WTC11 (cell line): ENCODE measurements around the gene TRAPPC4. TPM values are rescaled to one million over a fixed set of nuclear protein-coding genes. Genes with fewer than 3 reads are reported as not detected.
A peak's percentile ranks its signal among the peaks of the same experiment; 100 is the strongest.

Source experiments
- ATAC-seq: fragments of 200-7000 bp; cut with Tn5 transposase; 2 replicates; pipeline ENCODE4 v1.10.0; 2021; ENCODE audit warnings: mild to moderate bottlenecking, moderate library complexity
- CTCF ChIA-PET: fragments of 300-600 bp; sonication (Branson Sonifier 250); formaldehyde crosslinking; loops from one replicate; lab custom pipeline; 2021; ENCODE audit warnings: antibody characterized with exemption; lab: Charles Lee
- POLR2A ChIA-PET: fragments of 350-600 bp; sonication (Branson Sonifier 250); formaldehyde crosslinking; loops from one replicate; lab custom pipeline; 2021; ENCODE audit warnings: antibody characterized with exemption; lab: Charles Lee
- DNase-seq: peaks from one replicate; pipeline ENCODE4 v3.0.0; 2021; ENCODE audit warnings: low spot score
- H3K27ac Mint-ChIP-seq: 2 replicates; pipeline ENCODE4 v1.8.0; 2021; ENCODE audit warnings: mixed read lengths
- H3K27me3 Mint-ChIP-seq: 2 replicates; pipeline ENCODE4 v1.8.0; 2021; ENCODE audit warnings: low read depth, mild to moderate bottlenecking, moderate library complexity, mixed read lengths
- H3K36me3 Mint-ChIP-seq: 2 replicates; pipeline ENCODE4 v1.8.0; 2021; ENCODE audit warnings: mixed read lengths
- H3K4me1 Mint-ChIP-seq: 2 replicates; pipeline ENCODE4 v1.8.0; 2022; ENCODE audit warnings: mixed read lengths
- H3K4me3 Mint-ChIP-seq: 2 replicates; pipeline ENCODE4 v1.8.0; 2021; ENCODE audit warnings: mild to moderate bottlenecking, moderate library complexity, mixed read lengths
- H3K9me3 Mint-ChIP-seq: 2 replicates; pipeline ENCODE4 v1.8.0; 2021; ENCODE audit warnings: mixed read lengths
- AFF4 ChIP-seq: sonication (generic); formaldehyde crosslinking; IDR thresholded peaks from 2 replicates; pipeline ENCODE4 v1.8.1; 2023; ENCODE audit warnings: mild to moderate bottlenecking, missing genetic modification reagents, borderline replicate concordance
- EMX1 ChIP-seq: fragments of 250-450 bp; sonication (Bioruptor Pico); IDR thresholded peaks from 2 replicates; pipeline ENCODE4 v1.8.0; 2021; ENCODE audit warnings: mild to moderate bottlenecking
- ETV6 ChIP-seq: sonication (generic); formaldehyde crosslinking; IDR thresholded peaks from 2 replicates; pipeline ENCODE4 v1.8.1; 2022; ENCODE audit warnings: mild to moderate bottlenecking, missing genetic modification reagents
- FOXJ3 ChIP-seq: sonication (generic); formaldehyde crosslinking; IDR thresholded peaks from 2 replicates; pipeline ENCODE4 v1.9.0; 2021; ENCODE audit warnings: missing genetic modification reagents, mild to moderate bottlenecking, borderline replicate concordance
- IRF2 ChIP-seq: sonication (generic); formaldehyde crosslinking; IDR thresholded peaks from 2 replicates; pipeline ENCODE4 v1.8.0; 2022; ENCODE audit warnings: low read depth, missing genetic modification reagents, borderline replicate concordance
- NFE2L1 ChIP-seq: sonication (generic); formaldehyde crosslinking; IDR thresholded peaks from 2 replicates; pipeline ENCODE4 v1.8.1; 2023; ENCODE audit warnings: missing genetic modification reagents
- SMAD3 ChIP-seq: sonication (generic); formaldehyde crosslinking; IDR thresholded peaks from 2 replicates; pipeline ENCODE4 v1.8.0; 2022; ENCODE audit warnings: missing genetic modification reagents, mild to moderate bottlenecking, borderline replicate concordance
- ZNF138 ChIP-seq: sonication (generic); formaldehyde crosslinking; conservative IDR thresholded peaks from 2 replicates; pipeline ENCODE4 v1.8.1; 2022; ENCODE audit warnings: mild to moderate bottlenecking, moderate library complexity, missing genetic modification reagents
- ZNF425 ChIP-seq: fragments of 250-450 bp; sonication (Bioruptor Pico); conservative IDR thresholded peaks from 2 replicates; pipeline ENCODE4 v1.9.0; 2021; ENCODE audit warnings: mild to moderate bottlenecking
- ZSCAN18 ChIP-seq: fragments of 250-450 bp; sonication (Bioruptor Pico); IDR thresholded peaks from 2 replicates; pipeline ENCODE4 v2.1.2; 2022; ENCODE audit warnings: mild to moderate bottlenecking, moderate library complexity
- total RNA-seq: library from RNA; stranded (reverse); gene quantifications from 3 replicates; pipeline ENCODE4 v1.2.3, GENCODE V29; 2021
- TF ChIP-seq, protein P1 (sequence below): sonication (generic); formaldehyde crosslinking; IDR thresholded peaks from 2 replicates; pipeline ENCODE4 v1.8.1; 2022; ENCODE audit warnings: mild to moderate bottlenecking, moderate library complexity, missing genetic modification reagents
- TF ChIP-seq, protein P2 (sequence below): sonication (generic); formaldehyde crosslinking; IDR thresholded peaks from 2 replicates; pipeline ENCODE4 v1.8.1; 2022; ENCODE audit warnings: low read depth, missing genetic modification reagents, borderline replicate concordance
- TF ChIP-seq, protein P3 (sequence below): fragments of 250-450 bp; sonication (Bioruptor Pico); IDR thresholded peaks from 2 replicates; pipeline ENCODE4 v1.9.0; 2021; ENCODE audit warnings: mild to moderate bottlenecking, borderline replicate concordance
- TF ChIP-seq, protein P4 (sequence below): sonication (generic); formaldehyde crosslinking; IDR thresholded peaks from 2 replicates; pipeline ENCODE4 v1.8.0; 2022; ENCODE audit warnings: mild to moderate bottlenecking, missing genetic modification reagents
- TF ChIP-seq, protein P5 (sequence below): fragments of 250-450 bp; sonication (Bioruptor Pico); IDR thresholded peaks from 2 replicates; pipeline ENCODE4 v1.9.0; 2021; ENCODE audit warnings: mild to moderate bottlenecking

The TRAPPC4 gene
- total RNA-seq, 1 experiment from 2014 or later, result 75.7 TPM

DNA sequence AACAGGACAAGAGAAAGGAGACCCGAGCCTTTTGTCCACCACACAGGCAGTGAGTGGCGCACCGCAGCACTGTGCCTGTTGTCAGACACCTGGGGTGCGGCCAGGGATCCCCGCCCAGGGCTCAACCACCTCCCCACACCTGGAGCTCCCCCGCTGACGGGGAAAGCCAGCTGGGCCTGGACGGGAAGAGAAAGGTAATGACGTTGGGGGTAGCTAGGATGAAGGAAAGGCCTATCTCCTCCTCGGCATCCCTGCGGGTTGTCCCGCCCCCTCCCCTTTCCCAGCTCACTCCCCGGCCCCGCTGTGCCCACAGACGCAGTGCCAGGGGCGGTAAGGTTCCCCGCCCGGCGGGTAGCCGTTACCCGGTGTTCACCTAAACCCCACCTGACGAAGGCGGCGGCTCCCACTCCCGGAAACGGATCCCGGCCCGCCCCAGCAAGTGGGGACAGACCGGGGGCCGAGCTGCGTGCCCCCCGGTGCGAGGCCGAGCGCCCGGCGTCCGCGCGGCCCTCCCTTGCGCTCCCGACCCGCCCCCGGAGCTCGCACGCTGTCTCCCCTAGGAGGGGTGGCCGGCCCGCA lies 37.9 kb downstream of the TRAPPC4 start:
- no peaks in the 10 kb centered on the region for H3K27me3 Mint-ChIP-seq
- no peaks in the 10 kb centered on the region for H3K9me3 Mint-ChIP-seq
- DNase-seq (peak; percentile 55), ATAC-seq (peak; percentile 0; the same call in 1 of the 2 replicates)
- H3K4me1 Mint-ChIP-seq, result peaks cover 17% of the 10 kb centered on the region
- H3K27ac Mint-ChIP-seq, result peak overlapping the region; percentile 88
- ChIA-PET POLR2A (interaction anchor here (0.6 to 2.6 kb wide), 9 partner anchors 9 to 145 kb away, joined by 3 to 20 read pairs (median 5); partner anchors contain the start of genes CENATAC, DPAGT1, HMBS and NLRX1), CTCF (interaction anchor here (0.6 to 3.0 kb wide), 9 partner anchors 9 to 315 kb away, joined by 3 to 14 read pairs (median 4); partner anchors contain the start of genes CBL, CENATAC and VPS11)
- H3K4me3 Mint-ChIP-seq, result peak overlapping the region; percentile 89
- H3K36me3 Mint-ChIP-seq, result peaks cover 45% of the 10 kb centered on the region
- TF ChIP-seq ZNF425 (CRISPR knock-in tag) (no peak), NFE2L1 (CRISPR knock-in tag) (no peak), EMX1 (CRISPR knock-in tag) (no peak), IRF2 (CRISPR knock-in tag) (no peak), ETV6 (CRISPR knock-in tag) (no peak; the same call in 1 of the 2 replicates), ZSCAN18 (CRISPR knock-in tag) (no peak), ZNF138 (CRISPR knock-in tag) (no peak), SMAD3 (CRISPR knock-in tag) (no peak), FOXJ3 (CRISPR knock-in tag) (no peak), AFF4 (CRISPR knock-in tag) (no peak)
- TF ChIP-seq, protein P1, sequence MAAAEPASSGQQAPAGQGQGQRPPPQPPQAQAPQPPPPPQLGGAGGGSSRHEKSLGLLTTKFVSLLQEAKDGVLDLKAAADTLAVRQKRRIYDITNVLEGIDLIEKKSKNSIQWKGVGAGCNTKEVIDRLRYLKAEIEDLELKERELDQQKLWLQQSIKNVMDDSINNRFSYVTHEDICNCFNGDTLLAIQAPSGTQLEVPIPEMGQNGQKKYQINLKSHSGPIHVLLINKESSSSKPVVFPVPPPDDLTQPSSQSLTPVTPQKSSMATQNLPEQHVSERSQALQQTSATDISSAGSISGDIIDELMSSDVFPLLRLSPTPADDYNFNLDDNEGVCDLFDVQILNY (CRISPR knock-in tag), result 0 out of 2 replicates have a peak, but pooled peaks have one; percentile 48
- TF ChIP-seq, protein P2, sequence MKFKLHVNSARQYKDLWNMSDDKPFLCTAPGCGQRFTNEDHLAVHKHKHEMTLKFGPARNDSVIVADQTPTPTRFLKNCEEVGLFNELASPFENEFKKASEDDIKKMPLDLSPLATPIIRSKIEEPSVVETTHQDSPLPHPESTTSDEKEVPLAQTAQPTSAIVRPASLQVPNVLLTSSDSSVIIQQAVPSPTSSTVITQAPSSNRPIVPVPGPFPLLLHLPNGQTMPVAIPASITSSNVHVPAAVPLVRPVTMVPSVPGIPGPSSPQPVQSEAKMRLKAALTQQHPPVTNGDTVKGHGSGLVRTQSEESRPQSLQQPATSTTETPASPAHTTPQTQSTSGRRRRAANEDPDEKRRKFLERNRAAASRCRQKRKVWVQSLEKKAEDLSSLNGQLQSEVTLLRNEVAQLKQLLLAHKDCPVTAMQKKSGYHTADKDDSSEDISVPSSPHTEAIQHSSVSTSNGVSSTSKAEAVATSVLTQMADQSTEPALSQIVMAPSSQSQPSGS (CRISPR knock-in tag), result no peak
- TF ChIP-seq, protein P3, sequence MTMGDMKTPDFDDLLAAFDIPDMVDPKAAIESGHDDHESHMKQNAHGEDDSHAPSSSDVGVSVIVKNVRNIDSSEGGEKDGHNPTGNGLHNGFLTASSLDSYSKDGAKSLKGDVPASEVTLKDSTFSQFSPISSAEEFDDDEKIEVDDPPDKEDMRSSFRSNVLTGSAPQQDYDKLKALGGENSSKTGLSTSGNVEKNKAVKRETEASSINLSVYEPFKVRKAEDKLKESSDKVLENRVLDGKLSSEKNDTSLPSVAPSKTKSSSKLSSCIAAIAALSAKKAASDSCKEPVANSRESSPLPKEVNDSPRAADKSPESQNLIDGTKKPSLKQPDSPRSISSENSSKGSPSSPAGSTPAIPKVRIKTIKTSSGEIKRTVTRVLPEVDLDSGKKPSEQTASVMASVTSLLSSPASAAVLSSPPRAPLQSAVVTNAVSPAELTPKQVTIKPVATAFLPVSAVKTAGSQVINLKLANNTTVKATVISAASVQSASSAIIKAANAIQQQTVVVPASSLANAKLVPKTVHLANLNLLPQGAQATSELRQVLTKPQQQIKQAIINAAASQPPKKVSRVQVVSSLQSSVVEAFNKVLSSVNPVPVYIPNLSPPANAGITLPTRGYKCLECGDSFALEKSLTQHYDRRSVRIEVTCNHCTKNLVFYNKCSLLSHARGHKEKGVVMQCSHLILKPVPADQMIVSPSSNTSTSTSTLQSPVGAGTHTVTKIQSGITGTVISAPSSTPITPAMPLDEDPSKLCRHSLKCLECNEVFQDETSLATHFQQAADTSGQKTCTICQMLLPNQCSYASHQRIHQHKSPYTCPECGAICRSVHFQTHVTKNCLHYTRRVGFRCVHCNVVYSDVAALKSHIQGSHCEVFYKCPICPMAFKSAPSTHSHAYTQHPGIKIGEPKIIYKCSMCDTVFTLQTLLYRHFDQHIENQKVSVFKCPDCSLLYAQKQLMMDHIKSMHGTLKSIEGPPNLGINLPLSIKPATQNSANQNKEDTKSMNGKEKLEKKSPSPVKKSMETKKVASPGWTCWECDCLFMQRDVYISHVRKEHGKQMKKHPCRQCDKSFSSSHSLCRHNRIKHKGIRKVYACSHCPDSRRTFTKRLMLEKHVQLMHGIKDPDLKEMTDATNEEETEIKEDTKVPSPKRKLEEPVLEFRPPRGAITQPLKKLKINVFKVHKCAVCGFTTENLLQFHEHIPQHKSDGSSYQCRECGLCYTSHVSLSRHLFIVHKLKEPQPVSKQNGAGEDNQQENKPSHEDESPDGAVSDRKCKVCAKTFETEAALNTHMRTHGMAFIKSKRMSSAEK (CRISPR knock-in tag), result no peak
- TF ChIP-seq, protein P4, sequence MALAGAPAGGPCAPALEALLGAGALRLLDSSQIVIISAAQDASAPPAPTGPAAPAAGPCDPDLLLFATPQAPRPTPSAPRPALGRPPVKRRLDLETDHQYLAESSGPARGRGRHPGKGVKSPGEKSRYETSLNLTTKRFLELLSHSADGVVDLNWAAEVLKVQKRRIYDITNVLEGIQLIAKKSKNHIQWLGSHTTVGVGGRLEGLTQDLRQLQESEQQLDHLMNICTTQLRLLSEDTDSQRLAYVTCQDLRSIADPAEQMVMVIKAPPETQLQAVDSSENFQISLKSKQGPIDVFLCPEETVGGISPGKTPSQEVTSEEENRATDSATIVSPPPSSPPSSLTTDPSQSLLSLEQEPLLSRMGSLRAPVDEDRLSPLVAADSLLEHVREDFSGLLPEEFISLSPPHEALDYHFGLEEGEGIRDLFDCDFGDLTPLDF (CRISPR knock-in tag), result 0 out of 2 replicates have a peak, but pooled peaks have one; percentile 15
- TF ChIP-seq, protein P5, sequence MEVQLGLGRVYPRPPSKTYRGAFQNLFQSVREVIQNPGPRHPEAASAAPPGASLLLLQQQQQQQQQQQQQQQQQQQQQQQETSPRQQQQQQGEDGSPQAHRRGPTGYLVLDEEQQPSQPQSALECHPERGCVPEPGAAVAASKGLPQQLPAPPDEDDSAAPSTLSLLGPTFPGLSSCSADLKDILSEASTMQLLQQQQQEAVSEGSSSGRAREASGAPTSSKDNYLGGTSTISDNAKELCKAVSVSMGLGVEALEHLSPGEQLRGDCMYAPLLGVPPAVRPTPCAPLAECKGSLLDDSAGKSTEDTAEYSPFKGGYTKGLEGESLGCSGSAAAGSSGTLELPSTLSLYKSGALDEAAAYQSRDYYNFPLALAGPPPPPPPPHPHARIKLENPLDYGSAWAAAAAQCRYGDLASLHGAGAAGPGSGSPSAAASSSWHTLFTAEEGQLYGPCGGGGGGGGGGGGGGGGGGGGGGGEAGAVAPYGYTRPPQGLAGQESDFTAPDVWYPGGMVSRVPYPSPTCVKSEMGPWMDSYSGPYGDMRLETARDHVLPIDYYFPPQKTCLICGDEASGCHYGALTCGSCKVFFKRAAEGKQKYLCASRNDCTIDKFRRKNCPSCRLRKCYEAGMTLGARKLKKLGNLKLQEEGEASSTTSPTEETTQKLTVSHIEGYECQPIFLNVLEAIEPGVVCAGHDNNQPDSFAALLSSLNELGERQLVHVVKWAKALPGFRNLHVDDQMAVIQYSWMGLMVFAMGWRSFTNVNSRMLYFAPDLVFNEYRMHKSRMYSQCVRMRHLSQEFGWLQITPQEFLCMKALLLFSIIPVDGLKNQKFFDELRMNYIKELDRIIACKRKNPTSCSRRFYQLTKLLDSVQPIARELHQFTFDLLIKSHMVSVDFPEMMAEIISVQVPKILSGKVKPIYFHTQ (CRISPR knock-in tag), result no peak
